Measurements from ENCODE around the gene PRKCB.

DNA sequence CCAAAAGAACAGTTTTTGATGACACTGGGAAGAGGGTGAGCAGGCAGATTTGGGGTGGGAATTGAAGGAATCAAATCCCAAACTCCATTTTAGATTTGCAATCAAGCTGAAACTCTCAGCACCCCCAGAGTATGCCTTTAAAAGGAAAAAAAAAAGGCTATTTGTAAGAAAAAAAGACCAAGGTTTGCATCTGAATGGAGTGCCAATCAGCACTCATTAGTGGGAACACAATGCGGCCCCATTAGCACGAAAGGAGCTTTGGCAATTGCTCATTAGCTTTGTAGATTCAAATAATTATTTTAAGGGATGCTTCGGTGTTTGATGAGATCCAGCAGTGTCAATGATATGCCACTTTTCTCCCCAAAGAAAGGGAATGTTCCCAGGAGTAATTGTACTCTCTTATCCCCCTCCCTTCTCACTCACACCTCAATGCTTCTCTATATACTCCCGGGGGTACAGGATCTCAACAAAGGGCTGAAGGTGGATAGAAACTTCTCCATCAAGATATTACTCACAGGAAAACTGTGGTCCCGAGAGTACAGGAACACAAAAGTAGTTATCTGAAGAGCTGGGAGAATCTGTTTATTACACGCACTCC, 48.7 kb upstream of the PRKCB start:
- TF ChIP-seq, protein P1, sequence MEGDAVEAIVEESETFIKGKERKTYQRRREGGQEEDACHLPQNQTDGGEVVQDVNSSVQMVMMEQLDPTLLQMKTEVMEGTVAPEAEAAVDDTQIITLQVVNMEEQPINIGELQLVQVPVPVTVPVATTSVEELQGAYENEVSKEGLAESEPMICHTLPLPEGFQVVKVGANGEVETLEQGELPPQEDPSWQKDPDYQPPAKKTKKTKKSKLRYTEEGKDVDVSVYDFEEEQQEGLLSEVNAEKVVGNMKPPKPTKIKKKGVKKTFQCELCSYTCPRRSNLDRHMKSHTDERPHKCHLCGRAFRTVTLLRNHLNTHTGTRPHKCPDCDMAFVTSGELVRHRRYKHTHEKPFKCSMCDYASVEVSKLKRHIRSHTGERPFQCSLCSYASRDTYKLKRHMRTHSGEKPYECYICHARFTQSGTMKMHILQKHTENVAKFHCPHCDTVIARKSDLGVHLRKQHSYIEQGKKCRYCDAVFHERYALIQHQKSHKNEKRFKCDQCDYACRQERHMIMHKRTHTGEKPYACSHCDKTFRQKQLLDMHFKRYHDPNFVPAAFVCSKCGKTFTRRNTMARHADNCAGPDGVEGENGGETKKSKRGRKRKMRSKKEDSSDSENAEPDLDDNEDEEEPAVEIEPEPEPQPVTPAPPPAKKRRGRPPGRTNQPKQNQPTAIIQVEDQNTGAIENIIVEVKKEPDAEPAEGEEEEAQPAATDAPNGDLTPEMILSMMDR (conservative IDR thresholded peaks at IDR 0.05; ENCODE audit: low read depth, low read length) = no peak
- TF ChIP-seq EZH2 (IDR thresholded peaks at IDR 0.05; ENCODE audit: low read length, unreplicated experiment) = no peak

All from PC-3 (cell line).